Left lung (tissue), 10 donors: ENCODE measurements around the gene DNM2. TPM values are rescaled to one million over a fixed set of nuclear protein-coding genes. Genes with fewer than 3 reads are reported as not detected.

Experiments
- ATAC-seq: fragments of 200-7000 bp; cut with Tn5 transposase; one replicate; pipeline ENCODE4 v1.9.1; 2020; ENCODE audit warnings: moderate library complexity
- DNase-seq, 4 donors: peaks; one replicate each; pipeline ENCODE4 v3.0.0-alpha.2; 2013 to 2020
- H3K27ac ChIP-seq, 2 donors: fragments of 200-600 bp; sonication (generic) in 1 of 2; one replicate each; pipeline versions ENCODE4 v1.5.0 to v1.8.0; 2020 to 2021
- H3K27me3 ChIP-seq, 2 donors: fragments of 200-600 bp; sonication (generic) in 1 of 2; one replicate each; pipeline versions ENCODE4 v1.5.0 to v1.8.0; 2020 to 2021
- H3K36me3 ChIP-seq, 2 donors: fragments of 200-600 bp; sonication (generic) in 1 of 2; one replicate each; pipeline versions ENCODE4 v1.5.0 to v1.8.0; 2020 to 2021
- H3K4me1 ChIP-seq, 2 donors: fragments of 200-600 bp; one replicate each; pipeline ENCODE4 v1.8.0; 2021
- H3K4me3 ChIP-seq, 2 donors: fragments of 200-600 bp; sonication (generic) in 1 of 2; one replicate each; pipeline versions ENCODE4 v1.5.0 to v1.8.0; 2020 to 2021; ENCODE audit warnings: mild to moderate bottlenecking in 1 of 2
- H3K9me3 ChIP-seq, 2 donors: fragments of 200-600 bp; sonication (generic) in 1 of 2; one replicate each; pipeline versions ENCODE4 v1.5.0 to v1.8.0; 2020 to 2021
- CTCF ChIP-seq, 2 donors: fragments of 200-600 bp; sonication (generic) in 1 of 2; IDR thresholded peaks; one replicate each; pipeline versions ENCODE4 v1.5.0 to v1.8.0; 2021; ENCODE audit warnings: antibody characterized with exemption in 2 of 2
- intact Hi-C, 2 donors: fragments of 100-400 bp; cut with DNase I; formaldehyde crosslinking; loops; one replicate each; pipeline versions ENCODE4 v1.11.2 to v1.14.2; 2022
- polyA plus RNA-seq, 6 donors: library from polyadenylated mRNA; unstranded; fragments of 120-200 nt; gene quantifications; one replicate each; pipeline ENCODE4 v1.2.1, GENCODE V29; 2013; ENCODE audit not compliant: insufficient read length in 6 of 6
- total RNA-seq, 2 donors: library from RNA; stranded (reverse); fragmentation: NEBNext Ultra II Directional; extraction: Animal tissue kit (Norgen Biotek cat#: 25700); gene quantifications; one replicate each; pipeline ENCODE4 v1.2.1, GENCODE V29; 2021
- donor health status: DM: no; HTN: yes; CAD: no.
- donor health status: DM: no; HTN: no; CAD: no.

DNM2 gene
- total and polyA plus RNA-seq, 8 donors = 88.4 to 268 (median 101) TPM

DNA sequence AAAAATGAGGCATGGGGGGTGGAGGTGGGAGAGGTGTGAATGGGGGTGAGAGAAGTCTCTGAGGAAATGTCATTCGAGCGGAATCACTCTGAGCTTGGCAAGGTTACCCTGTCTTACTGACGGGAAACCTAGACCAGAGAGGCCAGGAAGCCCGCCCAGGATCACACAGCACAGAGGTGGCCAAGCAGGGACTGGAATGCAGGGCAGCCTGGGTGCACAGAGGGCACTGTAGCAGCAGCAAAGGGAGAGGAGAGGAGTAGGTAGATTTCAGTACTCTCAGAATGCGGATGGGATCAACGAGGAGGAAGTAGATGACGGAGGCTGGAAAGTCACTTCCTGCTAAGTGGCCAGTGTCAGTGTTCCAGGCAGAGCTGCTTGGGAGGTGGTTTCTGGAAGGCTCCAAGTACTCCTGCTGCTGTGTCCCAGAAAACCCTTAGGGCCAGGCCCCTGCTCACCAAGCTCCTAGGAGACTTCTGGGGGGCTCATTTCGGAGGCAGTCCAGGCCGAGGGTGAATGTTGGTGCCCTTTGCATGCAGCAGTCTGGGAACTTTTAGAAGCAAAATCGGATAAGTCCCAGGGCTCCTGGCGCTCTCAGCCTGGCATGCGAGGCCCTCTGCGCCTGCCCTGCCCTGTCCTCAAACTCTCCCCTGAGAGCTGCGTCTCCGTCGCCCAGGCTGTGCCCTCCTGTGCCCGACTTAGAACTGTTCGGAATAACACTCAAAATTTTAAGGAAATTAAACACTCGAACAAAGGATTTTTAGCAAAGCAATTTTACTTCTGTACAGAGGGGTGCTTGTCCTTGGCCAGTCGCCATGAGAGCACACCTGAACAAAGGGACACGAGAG lies 33.5 kb downstream of the DNM2 start:
- Histone ChIP-seq H3K36me3 (no peaks in the 10 kb centered on the region), H3K27me3 (no peaks in the 10 kb centered on the region), H3K9me3 (no peaks in the 10 kb centered on the region), H3K27ac (peak overlapping the region; percentile 87 to 92), H3K4me3 (no peak overlapping the region), H3K4me1 (peaks cover 36 to 97% of the 10 kb centered on the region in 2 donors)
- peak; percentile 63 for ATAC-seq
- TF ChIP-seq CTCF (IDR thresholded peaks at IDR 0.05) = no peak
- peak in 2 of 4 donors; percentile 33 to 71 for DNase-seq
- intact Hi-C loops = no loop called here

DNA sequence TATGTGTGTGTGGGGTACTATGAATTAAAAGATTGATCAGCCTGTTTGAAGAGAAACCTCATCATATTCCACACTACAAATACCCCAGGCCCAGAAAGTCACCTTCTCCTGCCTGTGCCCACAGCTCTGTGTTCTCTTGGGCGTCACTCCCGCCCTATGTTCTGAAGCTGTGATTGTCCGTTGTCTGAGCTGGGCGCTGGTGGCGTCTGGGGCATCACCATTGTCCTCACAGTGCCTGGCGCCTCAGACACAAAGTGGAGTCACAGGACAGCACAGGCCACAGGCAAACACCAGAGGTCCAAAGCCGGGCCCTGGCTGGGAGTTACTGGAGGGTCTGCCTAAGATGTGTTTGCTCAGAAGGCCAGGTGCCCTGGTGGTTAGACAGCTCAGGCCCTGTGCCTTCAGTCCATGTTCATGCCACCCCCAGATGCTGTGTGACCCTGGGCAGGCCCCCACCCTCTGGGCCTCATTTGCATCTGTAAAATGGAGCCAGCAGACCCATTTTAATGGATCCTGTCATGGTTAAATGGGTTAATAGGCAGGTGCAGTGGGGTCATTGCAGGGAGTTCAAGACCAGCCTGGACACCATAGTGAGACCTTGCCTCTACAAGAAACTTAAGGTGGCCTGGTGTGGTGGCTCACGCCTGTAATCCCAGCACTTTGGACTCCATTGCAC lies 34.5 kb downstream of the DNM2 start:
- DNase-seq (no peak), ATAC-seq (no peak)
- Histone ChIP-seq H3K27ac (peak overlapping the region; percentile 87 to 92), H3K27me3 (no peaks in the 10 kb centered on the region), H3K36me3 (no peaks in the 10 kb centered on the region), H3K4me1 (peaks cover 36 to 99% of the 10 kb centered on the region in 2 donors), H3K4me3 (no peak overlapping the region), H3K9me3 (no peaks in the 10 kb centered on the region)
- TF ChIP-seq CTCF (IDR thresholded peaks at IDR 0.05) = no peak
- intact Hi-C loops = no loop called here

DNA sequence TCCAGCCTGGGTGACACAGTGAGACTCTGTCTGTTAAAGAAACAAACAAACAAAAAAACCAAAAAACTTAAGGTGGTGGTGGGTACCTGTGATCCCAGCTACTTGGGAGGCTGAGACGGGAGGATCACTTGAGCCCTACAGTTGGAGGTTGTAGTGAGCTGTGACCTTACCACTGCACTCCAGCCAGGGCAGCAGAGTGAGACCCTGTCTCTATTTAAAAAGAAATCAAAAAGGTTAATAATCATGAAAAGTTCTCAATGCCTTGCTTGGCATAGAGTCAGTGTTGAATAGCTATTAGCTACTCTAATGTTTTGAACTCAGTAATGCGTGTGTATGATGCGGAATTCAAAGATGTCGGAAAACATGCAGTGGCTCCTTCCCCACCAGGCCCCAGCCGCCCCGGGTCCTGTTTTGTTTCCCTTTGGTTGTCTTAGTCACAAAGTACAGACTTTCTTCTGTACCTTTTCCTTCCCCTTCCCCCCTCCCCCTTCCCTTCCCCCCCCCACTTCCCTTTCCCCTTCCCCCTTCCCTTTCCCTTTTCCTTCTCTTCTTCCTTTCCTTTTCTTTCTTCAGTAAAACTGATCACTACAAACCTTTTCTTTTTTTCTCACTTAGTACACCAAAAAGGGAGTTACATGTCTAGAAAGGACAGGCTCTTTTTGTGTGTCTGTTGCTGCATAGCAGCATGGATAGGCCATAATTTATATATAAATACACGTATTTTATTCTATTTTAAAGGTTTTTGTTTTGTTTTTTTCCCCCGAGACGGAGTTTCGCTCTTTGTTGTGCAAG lies 35.2 kb downstream of the DNM2 start:
- H3K36me3 ChIP-seq = no peaks in the 10 kb centered on the region
- H3K4me1 ChIP-seq = peaks cover 36 to 96% of the 10 kb centered on the region in 2 donors
- H3K27ac ChIP-seq = peak overlapping the region; percentile 87 to 92
- H3K4me3 ChIP-seq = no peak overlapping the region
- no peak for TF ChIP-seq CTCF (IDR thresholded peaks at IDR 0.05)
- intact Hi-C loops = no loop called here
- H3K9me3 ChIP-seq = no peaks in the 10 kb centered on the region
- no peak for DNase-seq
- ATAC-seq = no peak
- no peaks in the 10 kb centered on the region for H3K27me3 ChIP-seq

DNA sequence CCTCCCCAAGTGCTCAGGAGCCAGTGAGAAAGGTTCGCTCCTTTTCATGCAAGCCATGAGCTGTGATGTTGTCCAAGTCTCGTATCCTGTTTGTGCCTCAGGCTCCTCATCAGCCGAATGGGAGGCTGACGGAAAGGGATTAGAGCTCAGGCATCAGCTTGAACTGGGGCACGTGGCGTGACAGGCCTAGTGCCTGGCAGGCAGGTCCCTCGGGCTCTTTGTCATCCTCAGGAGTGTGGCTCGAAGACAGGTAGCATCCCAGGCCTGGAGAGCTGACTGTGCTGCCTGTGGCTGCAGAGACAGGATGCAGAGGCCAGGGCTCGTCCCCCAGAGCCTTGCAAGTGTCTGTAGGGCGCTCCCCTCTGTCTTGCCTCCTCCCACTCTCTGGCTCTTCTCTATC lies 38.5 kb downstream of the DNM2 start:
- H3K4me3 ChIP-seq = no peak overlapping the region
- TF ChIP-seq CTCF (IDR thresholded peaks at IDR 0.05) = no peak
- intact Hi-C loops = no loop called here
- DNase-seq (no peak), ATAC-seq (no peak)
- no peaks in the 10 kb centered on the region for H3K9me3 ChIP-seq
- peak overlapping the region in 1 of 2 donors; percentile 61 for H3K27ac ChIP-seq
- peaks cover 0 to 15% of the 10 kb centered on the region in 2 donors for H3K36me3 ChIP-seq
- peaks cover 13 to 92% of the 10 kb centered on the region in 2 donors for H3K4me1 ChIP-seq
- no peaks in the 10 kb centered on the region for H3K27me3 ChIP-seq
